NCI-H69 (cell line): ENCODE results near the gene MIDN.
A peak's percentile ranks its signal among the peaks of the same experiment; 100 is the strongest.

Experiments used
- DNase-seq: peaks from one replicate; lab custom pipeline; 2025; lab: John Stamatoyannopoulos, UW

MIDN gene

DNA sequence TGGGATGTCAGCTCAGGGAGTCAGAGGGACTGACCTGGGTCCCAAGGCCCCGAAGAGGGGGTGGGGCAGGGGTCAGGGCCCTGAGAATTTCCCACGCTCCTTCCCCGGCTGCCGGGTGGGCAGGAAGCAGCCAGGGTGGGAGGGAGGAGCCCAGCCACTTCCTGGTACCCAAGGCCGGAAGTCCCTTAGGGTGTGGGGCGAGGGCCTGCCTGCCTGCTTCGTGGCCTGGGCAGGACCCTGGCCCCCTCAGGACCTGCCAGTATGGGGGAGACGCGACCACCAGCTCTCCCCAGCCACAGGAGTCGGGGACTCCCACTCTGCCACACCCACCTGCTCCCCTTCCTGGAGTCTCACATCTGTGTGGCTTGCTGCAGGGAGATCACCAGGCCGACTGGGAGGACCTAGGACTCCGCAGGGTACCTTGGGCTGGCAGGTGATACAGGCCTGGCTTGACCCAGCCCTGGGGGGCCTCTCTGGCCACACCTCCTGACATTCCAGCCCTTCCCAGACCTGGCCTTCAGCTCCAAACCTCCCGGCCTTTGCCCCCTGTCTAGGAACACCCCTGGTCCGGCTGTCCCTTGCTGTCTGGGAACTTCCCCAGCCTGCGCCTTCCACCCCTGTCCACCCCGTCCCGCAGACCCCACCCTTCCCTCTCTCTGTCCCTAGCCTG lies 11.0 kb downstream of the MIDN start:
- peak; percentile 71 for DNase-seq

DNA sequence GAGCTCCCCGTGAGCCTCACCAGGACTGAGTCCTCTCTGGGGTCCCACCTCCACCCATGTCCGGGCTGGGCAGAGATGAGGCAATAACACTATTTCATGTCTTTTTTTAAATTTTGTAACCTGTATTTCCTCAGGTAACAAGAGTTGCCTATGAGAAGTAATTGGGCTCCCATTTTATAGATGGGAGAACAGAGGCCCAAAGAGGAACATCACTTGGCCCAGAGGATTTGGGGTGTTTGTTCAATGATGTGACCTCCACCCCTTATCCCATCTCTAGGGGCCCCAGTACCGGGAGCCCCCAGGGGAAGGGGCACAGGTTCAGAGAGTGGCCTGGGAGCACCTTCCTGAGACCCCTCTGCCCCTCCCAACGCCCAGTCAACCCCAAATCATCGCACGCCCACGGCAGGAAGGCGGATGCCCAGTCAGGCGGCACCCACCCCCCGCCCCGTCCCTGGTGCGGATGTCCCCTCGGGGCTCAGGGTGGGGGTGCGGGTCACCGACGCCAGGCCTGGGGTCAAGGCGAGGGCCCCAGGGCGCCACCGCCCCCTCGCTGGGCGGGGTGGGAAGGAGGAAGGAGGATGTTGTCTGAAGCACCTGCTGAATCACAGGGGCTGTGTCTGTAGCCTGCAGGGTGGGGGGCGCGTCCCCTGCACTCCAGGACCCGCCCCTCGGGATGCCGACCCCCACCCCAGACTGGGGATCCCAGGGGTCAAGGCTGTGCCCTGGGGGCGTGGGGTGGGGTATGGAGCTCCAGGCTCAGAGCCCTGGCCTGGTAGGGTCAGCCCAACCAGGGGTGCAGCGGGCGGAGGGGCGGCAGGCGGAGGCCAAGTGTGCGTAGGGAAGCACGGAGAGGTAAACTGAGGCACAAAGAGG lies 11.7 kb downstream of the MIDN start:
- DNase-seq: peak; percentile 61

- DNase-seq: peak; percentile 99
Measured at GRCh38 chr19:1260749-1261537, 12.6 kb downstream of the MIDN start.

- no peak for DNase-seq
Measured at GRCh38 chr19:1261538-1261797, 13.1 kb downstream of the MIDN start.

- peak; percentile 62 for DNase-seq
Measured at GRCh38 chr19:1261798-1262622, 13.6 kb downstream of the MIDN start.

- DNase-seq: no peak
Measured at GRCh38 chr19:1262623-1263123, 14.3 kb downstream of the MIDN start.

DNA sequence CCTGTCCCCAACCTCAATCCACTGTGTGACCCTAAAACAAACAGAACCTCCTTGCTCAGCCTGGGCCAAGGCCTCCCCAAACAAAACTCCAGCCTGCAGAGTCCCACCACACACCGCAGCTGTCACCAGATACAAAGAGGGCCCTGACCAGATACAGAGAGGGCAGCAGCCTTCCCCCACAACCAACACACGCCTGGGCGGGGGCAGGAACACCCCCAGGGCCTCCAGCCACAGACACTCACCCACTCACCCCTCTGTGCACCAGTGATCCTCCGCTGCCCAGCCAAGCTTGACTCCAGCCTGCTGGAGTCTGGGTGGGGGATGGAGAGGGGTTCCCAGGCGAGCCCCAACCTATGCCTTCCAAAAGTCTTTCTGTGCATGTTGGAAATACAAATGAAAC lies 14.8 kb downstream of the MIDN start:
- no peak for DNase-seq

- peak; percentile 48 for DNase-seq
Measured at GRCh38 chr19:1264801-1265614, 16.6 kb downstream of the MIDN start.

DNA sequence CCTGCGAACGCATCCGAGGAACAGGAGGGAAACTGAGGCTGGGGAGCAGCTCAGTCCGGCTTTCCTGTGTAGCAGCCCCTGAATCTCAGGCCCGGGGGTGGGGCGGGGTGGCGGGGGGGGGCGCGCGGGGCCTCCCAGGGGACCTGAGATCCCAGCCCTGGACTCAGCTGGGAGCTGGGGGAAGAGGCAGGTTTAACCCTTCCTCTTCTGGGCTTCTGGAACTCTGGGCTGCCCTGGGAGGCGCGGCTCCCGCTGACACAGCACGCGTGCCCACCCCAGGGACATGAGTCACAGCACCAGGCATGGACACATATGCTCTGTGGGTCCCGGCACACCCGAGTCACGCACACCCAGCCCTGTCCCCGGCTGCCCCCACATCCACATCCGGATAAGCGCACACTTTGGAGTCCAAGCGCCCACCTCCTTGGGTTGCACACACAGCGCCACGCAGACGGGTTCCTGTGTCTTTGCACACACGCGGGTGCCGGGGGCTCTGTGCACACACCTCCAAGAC lies 17.3 kb downstream of the MIDN start:
- DNase-seq: peak; percentile 61

DNA sequence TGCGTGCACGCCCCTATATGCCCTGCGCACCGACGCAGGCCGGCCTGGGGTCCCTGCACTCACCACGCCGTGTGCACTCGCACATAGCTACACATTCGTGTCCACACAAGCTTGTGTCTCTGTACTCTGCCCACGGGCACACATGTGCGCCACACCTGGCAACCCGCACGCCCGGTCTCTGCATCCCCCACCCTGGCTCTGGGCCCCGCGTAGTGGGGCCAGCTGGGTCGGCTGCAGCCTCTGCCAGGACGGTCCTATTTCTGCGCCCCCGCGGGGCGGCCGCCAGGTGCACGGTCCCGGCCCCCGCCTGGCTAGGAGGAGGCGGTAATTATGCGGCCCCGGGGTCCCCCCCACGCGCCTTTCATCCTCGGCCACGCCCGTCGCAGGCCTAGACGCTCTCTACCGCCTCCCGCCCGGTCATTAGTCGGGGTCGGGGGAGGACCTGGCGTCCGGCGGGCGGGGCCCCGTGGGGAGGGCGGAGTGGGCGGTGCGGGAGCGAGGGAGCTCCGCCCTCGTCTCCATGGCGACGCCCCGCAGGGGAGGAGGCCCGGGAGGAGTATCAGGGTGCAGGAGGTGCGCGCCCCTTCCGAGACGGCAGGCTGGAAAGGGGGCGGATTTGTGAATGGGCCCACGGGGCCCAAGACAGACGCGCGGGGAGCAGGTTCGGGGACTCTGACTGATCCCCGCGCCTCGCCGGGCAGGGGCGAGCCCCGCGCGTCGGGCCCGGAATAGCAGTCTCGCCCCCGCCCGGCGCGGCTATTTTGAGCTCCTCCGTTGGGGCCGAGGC lies 17.9 kb downstream of the MIDN start:
- DNase-seq: peak; percentile 99

DNA sequence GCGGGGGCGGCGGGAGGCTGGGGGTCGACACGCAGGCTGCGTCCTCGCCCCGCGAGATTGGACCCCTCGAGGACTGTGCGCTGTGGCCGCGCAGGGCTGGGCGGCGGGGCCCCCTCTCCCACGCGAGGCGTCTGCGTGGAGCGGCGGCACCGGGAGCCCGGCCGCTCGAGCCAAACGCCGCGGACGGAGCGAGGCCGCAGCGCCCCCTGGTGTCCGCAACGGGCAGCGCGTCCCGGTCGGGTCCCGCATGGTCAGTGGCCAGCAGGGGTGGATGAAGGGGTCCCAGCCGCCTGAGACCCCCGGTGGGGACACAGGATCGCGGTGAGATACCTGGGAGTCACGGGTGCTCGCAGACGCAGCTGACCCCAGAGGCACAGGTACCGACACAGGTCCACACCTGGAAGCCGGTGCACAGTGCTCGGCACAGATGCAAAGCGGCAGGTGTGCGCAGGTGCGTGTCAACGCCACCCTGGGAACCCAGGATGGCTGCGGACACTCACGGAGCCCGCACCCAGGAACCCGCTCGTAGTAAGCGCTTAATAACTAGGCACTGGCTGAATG lies 18.6 kb downstream of the MIDN start:
- DNase-seq: peak; percentile 85

- DNase-seq: peak; percentile 85
Measured at GRCh38 chr19:1267477-1268225, 19.3 kb downstream of the MIDN start.

- DNase-seq: peak; percentile 47
Measured at GRCh38 chr19:1268226-1269064, 20.1 kb downstream of the MIDN start.

DNA sequence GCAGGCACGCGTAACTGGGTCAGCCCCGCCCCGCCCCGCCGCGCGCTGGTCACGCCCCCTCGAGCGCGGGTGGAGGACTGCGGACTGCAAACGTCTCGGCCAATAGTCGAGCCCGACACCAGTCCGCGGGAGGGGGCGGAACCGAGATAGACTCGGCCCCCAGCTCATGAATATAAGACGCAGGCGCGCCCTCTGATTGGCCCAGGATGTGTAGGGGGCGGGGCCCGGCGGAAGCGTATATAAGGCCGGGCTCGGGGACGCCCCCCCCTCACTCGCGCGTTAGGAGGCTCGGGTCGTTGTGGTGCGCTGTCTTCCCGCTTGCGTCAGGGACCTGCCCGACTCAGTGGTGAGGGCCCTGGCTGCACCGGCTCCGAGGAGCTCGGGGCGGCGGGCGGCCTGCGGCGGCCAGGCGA lies 20.7 kb downstream of the MIDN start, which contains the start of gene CIRBP:
Gene CIRBP (plus strand): TSS at position 268 of the 413 bp plus-strand sequence. CDS start 1,602 bp downstream, outside the sequence.
- peak; percentile 99 for DNase-seq

GRCh38 chr19:1269478-1270212 lies 21.3 kb downstream of the MIDN start:
- DNase-seq: peak; percentile 94

DNA sequence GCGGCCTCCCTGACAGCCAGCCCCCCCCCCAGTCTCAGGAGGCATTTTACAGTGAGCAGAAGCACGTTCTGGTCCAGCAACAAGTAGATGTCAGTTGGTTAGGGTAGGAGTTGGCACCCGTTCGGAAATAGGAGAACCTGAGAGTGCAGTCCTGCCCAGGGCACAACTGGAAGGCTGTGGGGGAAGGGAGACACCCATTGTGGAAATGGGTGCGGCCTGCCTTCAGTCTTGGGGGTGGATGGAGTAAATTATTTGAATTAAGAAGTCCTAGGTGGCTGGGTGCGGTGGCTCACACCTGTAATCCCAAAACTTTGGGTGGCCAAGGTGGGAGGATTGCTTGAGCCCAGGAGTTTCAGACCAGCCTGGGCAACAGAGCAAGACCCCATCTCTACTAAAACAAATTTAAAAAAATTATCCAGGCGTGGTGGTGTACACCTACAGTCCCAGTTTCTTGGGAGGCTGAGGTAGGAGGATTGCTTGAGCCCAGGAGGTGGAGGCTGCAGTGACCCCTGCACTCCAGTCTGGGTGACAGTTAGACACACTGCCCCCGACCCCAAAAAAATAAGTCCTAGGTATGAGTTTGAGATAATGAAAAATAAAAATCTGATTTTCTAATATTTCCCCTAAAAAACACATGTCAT lies 21.9 kb downstream of the MIDN start:
- peak; percentile 58 for DNase-seq
